ENCODE results near the gene RBM19. TPM values are rescaled to one million over a fixed set of nuclear protein-coding genes. Genes with fewer than 3 reads are reported as not detected.

RBM19 gene
- total RNA-seq, 4 donors from 2014 or later: 20.7 to 41.1 (median 23.4) TPM

- intact Hi-C loops (cut with DNase I; ENCODE audit: low total_unique reads): no loop called here
- 86 to 94% methylated on average over 8 of the region's 8 CpGs for WGBS, 2 donors
- no peak for DNase-seq (ENCODE audit: low spot score in 2 of 2)
- H3K4me3 ChIP-seq (ENCODE audit: low read depth, poor library complexity, severe bottlenecking): no peak overlapping the region
- no peak for TF ChIP-seq CTCF (IDR thresholded peaks at IDR 0.05)
- TF ChIP-seq POLR2A (IDR thresholded peaks at IDR 0.05): no peak
Measured at GRCh38 chr12:113898466-113898865, 67.7 kb downstream of the RBM19 start.

GRCh38 chr12:113897406-113897805 lies 68.7 kb downstream of the RBM19 start:
- no peak overlapping the region for H3K4me3 ChIP-seq (ENCODE audit: low read depth, poor library complexity, severe bottlenecking)
- DNase-seq (ENCODE audit: low spot score in 2 of 2): no peak
- TF ChIP-seq POLR2A (IDR thresholded peaks at IDR 0.05): no peak
- TF ChIP-seq CTCF (IDR thresholded peaks at IDR 0.05): no peak
- intact Hi-C loops (cut with DNase I; ENCODE audit: low total_unique reads): no loop called here
- WGBS, 2 donors: 90% methylated on average over 7 of the region's 7 CpGs

DNA sequence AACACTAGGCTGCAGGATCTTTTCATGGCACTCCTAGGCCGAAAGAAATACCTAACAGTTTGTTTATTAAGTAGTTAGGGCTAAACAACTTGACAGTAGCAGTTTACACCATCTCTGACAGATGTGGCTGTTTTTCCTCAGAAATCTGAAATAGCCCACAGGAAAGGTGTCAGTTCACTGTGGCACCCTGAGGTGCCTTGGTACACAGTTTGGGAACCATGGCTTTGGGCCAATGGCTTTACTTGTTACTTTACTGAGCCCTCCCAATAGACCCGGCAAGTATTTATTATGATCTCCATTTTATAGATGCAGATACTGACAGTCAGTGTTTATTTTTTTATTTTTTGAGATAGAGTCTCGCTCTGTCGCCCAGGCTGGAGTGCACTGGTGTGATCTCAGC lies 69.3 kb downstream of the RBM19 start:
- TF ChIP-seq POLR2A (IDR thresholded peaks at IDR 0.05): no peak
- intact Hi-C loops (cut with DNase I; ENCODE audit: low total_unique reads): no loop called here
- WGBS, 2 donors: 89 to 91% methylated on average over 4 of the region's 4 CpGs

GRCh38 chr12:113896194-113896593 lies 69.9 kb downstream of the RBM19 start:
- no peak for TF ChIP-seq POLR2A (IDR thresholded peaks at IDR 0.05)
- no peak for TF ChIP-seq CTCF (IDR thresholded peaks at IDR 0.05)
- intact Hi-C loops (cut with DNase I; ENCODE audit: low total_unique reads): no loop called here

More for the DNA sequence above, 69.3 kb downstream of the RBM19 start:
- no peak overlapping the region for H3K4me3 ChIP-seq (ENCODE audit: low read depth, poor library complexity, severe bottlenecking)
- DNase-seq (ENCODE audit: low spot score in 2 of 2): no peak

GRCh38 chr12:113895176-113895575 lies 70.9 kb downstream of the RBM19 start:
- DNase-seq (ENCODE audit: low spot score in 2 of 2): no peak
- WGBS, 2 donors: 97% methylated on average over 7 of the region's 7 CpGs
- intact Hi-C loops (cut with DNase I; ENCODE audit: low total_unique reads): no loop called here
- TF ChIP-seq CTCF (IDR thresholded peaks at IDR 0.05): no peak
- H3K4me3 ChIP-seq (ENCODE audit: low read depth, poor library complexity, severe bottlenecking): no peak overlapping the region

More at GRCh38 chr12:113896194-113896593, 69.9 kb downstream of the RBM19 start:
- whole genome bisulfite sequencing, 2 donors: 69% methylated on average over 7 of the region's 7 CpGs
- DNase-seq (ENCODE audit: low spot score in 2 of 2): no peak
- no peak overlapping the region for H3K4me3 ChIP-seq (ENCODE audit: low read depth, poor library complexity, severe bottlenecking)

DNA sequence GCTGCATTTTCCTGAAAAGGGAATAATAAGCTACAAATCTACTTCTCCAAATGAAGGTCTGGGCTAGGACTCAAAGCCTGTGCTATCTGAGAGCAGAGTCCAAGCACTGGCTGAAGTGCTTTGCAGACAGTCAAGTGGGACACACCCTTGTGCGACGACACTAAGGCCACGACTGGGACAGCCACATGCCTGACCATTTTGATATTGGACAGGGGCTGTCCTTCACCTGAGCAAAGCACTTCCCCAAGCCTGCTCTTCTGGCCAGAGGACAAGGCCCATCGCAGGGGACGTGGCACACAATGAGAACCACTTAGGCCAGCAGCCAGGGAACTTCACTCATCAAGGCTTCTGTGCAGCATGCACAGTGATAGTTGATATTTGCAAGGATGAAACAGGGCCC lies 71.4 kb downstream of the RBM19 start:
- DNase-seq (ENCODE audit: low spot score in 2 of 2): no peak
- intact Hi-C loops (cut with DNase I; ENCODE audit: low total_unique reads): no loop called here
- no peak overlapping the region for H3K4me3 ChIP-seq (ENCODE audit: low read depth, poor library complexity, severe bottlenecking)
- WGBS, 2 donors: 91 to 92% methylated on average over 5 of the region's 5 CpGs
- TF ChIP-seq POLR2A (IDR thresholded peaks at IDR 0.05) (no peak), CTCF (IDR thresholded peaks at IDR 0.05) (no peak)

All from lower leg skin (tissue), 4 donors.